WTC11 (cell line): ENCODE measurements around the gene C12orf75. TPM values are rescaled to one million over a fixed set of nuclear protein-coding genes. Genes with fewer than 3 reads are reported as not detected.

ENCODE experiments used
- ATAC-seq: fragments of 200-7000 bp; cut with Tn5 transposase; 2 replicates; pipeline ENCODE4 v1.10.0; 2021; ENCODE audit warnings: mild to moderate bottlenecking, moderate library complexity
- Bru-seq: library from RNA; stranded (reverse); fragments of 400-500 nt; gene quantifications from one replicate; lab custom pipeline; 2021; lab: Mats Ljungman, UMichigan
- CTCF ChIA-PET: fragments of 300-600 bp; sonication (Branson Sonifier 250); formaldehyde crosslinking; loops from one replicate; lab custom pipeline; 2021; ENCODE audit warnings: antibody characterized with exemption; lab: Charles Lee
- POLR2A ChIA-PET: fragments of 350-600 bp; sonication (Branson Sonifier 250); formaldehyde crosslinking; loops from one replicate; lab custom pipeline; 2021; ENCODE audit warnings: antibody characterized with exemption; lab: Charles Lee
- DNase-seq: peaks from one replicate; pipeline ENCODE4 v3.0.0; 2021; ENCODE audit warnings: low spot score
- H3K27ac Mint-ChIP-seq: 2 replicates; pipeline ENCODE4 v1.8.0; 2021; ENCODE audit warnings: mixed read lengths
- H3K27me3 Mint-ChIP-seq: 2 replicates; pipeline ENCODE4 v1.8.0; 2021; ENCODE audit warnings: low read depth, mild to moderate bottlenecking, moderate library complexity, mixed read lengths
- H3K36me3 Mint-ChIP-seq: 2 replicates; pipeline ENCODE4 v1.8.0; 2021; ENCODE audit warnings: mixed read lengths
- H3K4me1 Mint-ChIP-seq: 2 replicates; pipeline ENCODE4 v1.8.0; 2022; ENCODE audit warnings: mixed read lengths
- H3K4me3 Mint-ChIP-seq: 2 replicates; pipeline ENCODE4 v1.8.0; 2021; ENCODE audit warnings: mild to moderate bottlenecking, moderate library complexity, mixed read lengths
- H3K9me3 Mint-ChIP-seq: 2 replicates; pipeline ENCODE4 v1.8.0; 2021; ENCODE audit warnings: mixed read lengths
- ATF6 ChIP-seq: sonication (generic); formaldehyde crosslinking; IDR thresholded peaks from 2 replicates; pipeline ENCODE4 v1.8.1; 2023; ENCODE audit warnings: mild to moderate bottlenecking, missing genetic modification reagents
- CBFB ChIP-seq: sonication (generic); formaldehyde crosslinking; IDR thresholded peaks from 2 replicates; pipeline ENCODE4 v1.8.1; 2022; ENCODE audit warnings: mild to moderate bottlenecking, low read depth, missing genetic modification reagents
- CREB1 ChIP-seq: sonication (generic); formaldehyde crosslinking; IDR thresholded peaks from 2 replicates; pipeline ENCODE4 v1.8.0; 2023; ENCODE audit warnings: mild to moderate bottlenecking, missing genetic modification reagents
- E2F4 ChIP-seq: sonication (generic); formaldehyde crosslinking; IDR thresholded peaks from 2 replicates; pipeline ENCODE4 v1.8.1; 2022; ENCODE audit warnings: low read depth, mild to moderate bottlenecking, moderate library complexity, missing genetic modification reagents, borderline replicate concordance
- E2F5 ChIP-seq: sonication (generic); formaldehyde crosslinking; IDR thresholded peaks from 2 replicates; pipeline ENCODE4 v1.8.1; 2022; ENCODE audit warnings: mild to moderate bottlenecking, moderate library complexity, missing genetic modification reagents
- EMX1 ChIP-seq: fragments of 250-450 bp; sonication (Bioruptor Pico); IDR thresholded peaks from 2 replicates; pipeline ENCODE4 v1.8.0; 2021; ENCODE audit warnings: mild to moderate bottlenecking
- ETV6 ChIP-seq: sonication (generic); formaldehyde crosslinking; IDR thresholded peaks from 2 replicates; pipeline ENCODE4 v1.8.1; 2022; ENCODE audit warnings: mild to moderate bottlenecking, missing genetic modification reagents
- FOXK1 ChIP-seq: sonication (generic); formaldehyde crosslinking; IDR thresholded peaks from 2 replicates; pipeline ENCODE4 v1.8.0; 2022; ENCODE audit warnings: mild to moderate bottlenecking, moderate library complexity, missing genetic modification reagents
- GABPB1 ChIP-seq: sonication (generic); formaldehyde crosslinking; IDR thresholded peaks from 2 replicates; pipeline ENCODE4 v1.8.1; 2023; ENCODE audit warnings: mild to moderate bottlenecking, missing genetic modification reagents
- JAZF1 ChIP-seq: fragments of 250-450 bp; sonication (Bioruptor Pico); IDR thresholded peaks from 2 replicates; pipeline ENCODE4 v1.9.0; 2021; ENCODE audit warnings: moderate library complexity, mild to moderate bottlenecking, inconsistent platforms
- KAT7 ChIP-seq: sonication (generic); formaldehyde crosslinking; IDR thresholded peaks from 2 replicates; pipeline ENCODE4 v1.8.1; 2023; ENCODE audit warnings: missing genetic modification reagents, mild to moderate bottlenecking, borderline replicate concordance
- MYBL2 ChIP-seq: sonication (generic); formaldehyde crosslinking; IDR thresholded peaks from 2 replicates; pipeline ENCODE4 v1.8.1; 2023; ENCODE audit warnings: mild to moderate bottlenecking, moderate library complexity, missing genetic modification reagents
- NFYB ChIP-seq: sonication (generic); formaldehyde crosslinking; conservative IDR thresholded peaks from 2 replicates; pipeline ENCODE4 v1.8.0; 2022; ENCODE audit warnings: low read depth, missing genetic modification reagents
- PRDM15 ChIP-seq: sonication (generic); formaldehyde crosslinking; IDR thresholded peaks from 2 replicates; pipeline ENCODE4 v1.8.0; 2022; ENCODE audit warnings: missing genetic modification reagents
- SP1 ChIP-seq: sonication (generic); formaldehyde crosslinking; conservative IDR thresholded peaks from 2 replicates; pipeline ENCODE4 v1.8.1; 2022; ENCODE audit warnings: missing genetic modification reagents
- TCF7 ChIP-seq: sonication (generic); formaldehyde crosslinking; IDR thresholded peaks from 2 replicates; pipeline ENCODE4 v1.8.0; 2022; ENCODE audit warnings: mild to moderate bottlenecking, low read depth, missing genetic modification reagents, moderate library complexity
- ZNF121 ChIP-seq: sonication (generic); formaldehyde crosslinking; IDR thresholded peaks from 2 replicates; pipeline ENCODE4 v1.8.0; 2023; ENCODE audit warnings: missing genetic modification reagents
- ZNF219 ChIP-seq: sonication (generic); formaldehyde crosslinking; IDR thresholded peaks from 2 replicates; pipeline ENCODE4 v1.8.0; 2023; ENCODE audit warnings: missing genetic modification reagents, mild to moderate bottlenecking, borderline replicate concordance
- ZNF512 ChIP-seq: sonication (generic); formaldehyde crosslinking; IDR thresholded peaks from 2 replicates; pipeline ENCODE4 v1.8.1; 2022; ENCODE audit warnings: missing genetic modification reagents, borderline replicate concordance
- long read RNA-seq, 3 experiments: library from RNA in 1 of 3; library from capped mRNA in 1 of 3; library from polyadenylated mRNA in 1 of 3; unstranded in 2 of 3; stranded (forward) in 1 of 3; transcript quantifications; one replicate each; pipeline ENCODE4 v2.0.0, GENCODE V29; 2021
- total RNA-seq: library from RNA; stranded (reverse); gene quantifications from 3 replicates; pipeline ENCODE4 v1.2.3, GENCODE V29; 2021

C12orf75 gene
- total RNA-seq (25.5 to 31.2 TPM (median 27.4 TPM) in 3 replicates), Bru-seq, nascent RNA (percentile 55 among the genes with signal in this experiment)
- long read RNA-seq, experiment 1, transcript C12orf75-206 (6 exons, 291 nt) = minor isoform, 6 of 111 reads
- long read RNA-seq, experiment 1, transcript C12orf75-201 (6 exons, 1,366 nt) = major isoform, 100 of 111 reads
- long read RNA-seq, experiment 1, partial matches to known transcripts = 0 of 111 reads
- long read RNA-seq, experiment 1, other reads (novel, unspliced or antisense) = 5 of 111 reads
- long read RNA-seq, experiment 2, transcript C12orf75-201 (6 exons, 1,366 nt) = major isoform, 37 of 63 reads
- long read RNA-seq, experiment 2, partial matches to known transcripts = 8 of 63 reads
- long read RNA-seq, experiment 2, other reads (novel, unspliced or antisense) = 16 of 63 reads
- long read RNA-seq, experiment 3, partial matches to known transcripts = 0 of 1 reads
- long read RNA-seq, experiment 3, other reads (novel, unspliced or antisense) = 1 of 1 reads

- ChIA-PET CTCF (interaction anchor here (0.7 to 1.7 kb wide), 4 partner anchors 53 to 964 kb away, joined by 3 to 4 read pairs (median 3); partner anchors contain the start of gene ALDH1L2), POLR2A (no interaction called here)
- H3K4me3 Mint-ChIP-seq = peak within 1 kb of the TSS; percentile 67
- peak; percentile 64 for TF ChIP-seq NFYB (CRISPR knock-in tag)
- peak; percentile 18; the same call in 1 of the 2 replicates for TF ChIP-seq ETV6 (CRISPR knock-in tag)
- no peak for TF ChIP-seq JAZF1 (CRISPR knock-in tag)
- 0 out of 2 replicates have a peak, but pooled peaks have one; percentile 35 for TF ChIP-seq GABPB1 (CRISPR knock-in tag)
- peak; percentile 53; the same call in 1 of the 2 replicates for TF ChIP-seq E2F5 (CRISPR knock-in tag)
- TF ChIP-seq EMX1 (CRISPR knock-in tag) = no peak
- TF ChIP-seq CREB1 (CRISPR knock-in tag) = no peak
- no peak for TF ChIP-seq ATF6 (CRISPR knock-in tag)
- TF ChIP-seq PRDM15 (CRISPR knock-in tag) = no peak
- 0 out of 2 replicates have a peak, but pooled peaks have one; percentile 47 for TF ChIP-seq FOXK1
- TF ChIP-seq SP1 = peak; percentile 80
- TF ChIP-seq TCF7 = no peak
- peak; percentile 79 for TF ChIP-seq E2F4 (CRISPR knock-in tag)
- peaks cover 33% of the 10 kb centered on the region for H3K4me1 Mint-ChIP-seq
- H3K27ac Mint-ChIP-seq = no peak within 1 kb of the TSS
- H3K36me3 Mint-ChIP-seq = no peaks in the 10 kb centered on the region
- H3K9me3 Mint-ChIP-seq = no peaks in the 10 kb centered on the region
- DNase-seq (peak; percentile 91), ATAC-seq (peak; percentile 97)
- H3K27me3 Mint-ChIP-seq = peaks cover 67% of the 10 kb centered on the region
Observed at GRCh38 chr12:105330283-105330930, at the start of gene C12orf75. C12orf75 (plus strand) TSS chr12:105330691; CDS start chr12:105330892, 201 bp downstream.

GRCh38 chr12:105280966-105281693 is 49.4 kb upstream of the C12orf75 start:
- CTCF ChIA-PET = no interaction called here
- DNase-seq (no peak), ATAC-seq (no peak)
- Mint-ChIP-seq H3K9me3 (no peaks in the 10 kb centered on the region), H3K4me3 (no peak overlapping the region), H3K36me3 (no peaks in the 10 kb centered on the region), H3K4me1 (peaks cover 6% of the 10 kb centered on the region), H3K27me3 (peaks cover 8% of the 10 kb centered on the region), H3K27ac (no peak overlapping the region)
- POLR2A ChIA-PET = no interaction called here
- TF ChIP-seq ZNF512 (CRISPR knock-in tag) (no peak), CBFB (CRISPR knock-in tag) (no peak), ZNF219 (no peak), MYBL2 (no peak), KAT7 (no peak), ZNF121 (CRISPR knock-in tag) (no peak), JAZF1 (CRISPR knock-in tag) (no peak)
